Neural cell (in vitro differentiated cells): ENCODE measurements around the gene AKR1C3. TPM values are rescaled to one million over a fixed set of nuclear protein-coding genes. Genes with fewer than 3 reads are reported as not detected.
A peak's percentile ranks its signal among the peaks of the same experiment; 100 is the strongest.

ENCODE experiments used
- H2AFZ ChIP-seq: fragments of 200-600, 300-800 bp; sonication (generic), shearing (Covaris generic); 2 replicates; pipeline ENCODE4 v1.6.0; 2014; ENCODE audit warnings: low read depth, mild to moderate bottlenecking, antibody characterized with exemption, low read length, moderate library complexity
- H3F3A ChIP-seq: fragments of 200-600 bp; shearing (Covaris generic); 2 replicates; pipeline ENCODE4 v1.6.1; 2016; ENCODE audit warnings: mild to moderate bottlenecking, moderate library complexity, mixed read lengths, antibody characterized with exemption, low read length; ENCODE audit not compliant: insufficient read depth, poor library complexity, severe bottlenecking
- H3K27ac ChIP-seq: fragments of 200-600, 300-800 bp; sonication (generic), shearing (Covaris generic); 2 replicates; pipeline ENCODE4 v1.5.1; 2014; ENCODE audit warnings: mild to moderate bottlenecking, low read length, moderate library complexity
- H3K27me3 ChIP-seq: fragments of 300-800, 200-600 bp; sonication (generic), shearing (Covaris generic); 2 replicates; pipeline ENCODE4 v1.6.0; 2014; ENCODE audit warnings: mild to moderate bottlenecking, low read depth, low read length, moderate library complexity; ENCODE audit not compliant: insufficient read depth
- H3K36me3 ChIP-seq: fragments of 300-800, 200-600 bp; sonication (generic), shearing (Covaris generic); 2 replicates; pipeline ENCODE4 v1.5.1; 2014; ENCODE audit warnings: mild to moderate bottlenecking, antibody characterized with exemption, low read length, moderate library complexity; ENCODE audit not compliant: insufficient read depth
- H3K4me2 ChIP-seq: fragments of 300-800, 200-600 bp; sonication (generic), shearing (Covaris generic); 2 replicates; pipeline ENCODE4 v1.6.0; 2014; ENCODE audit warnings: mild to moderate bottlenecking, low read length
- H3K4me3 ChIP-seq: fragments of 300-800, 200-600 bp; sonication (generic), shearing (Covaris generic); 2 replicates; pipeline ENCODE4 v1.5.1; 2014; ENCODE audit warnings: mild to moderate bottlenecking, low read length, moderate library complexity
- H3K79me2 ChIP-seq: fragments of 200-600 bp; shearing (Covaris generic); replicated peaks from 2 replicates; pipeline ENCODE4 v1.6.0; 2014; ENCODE audit warnings: mild to moderate bottlenecking, low read length, moderate library complexity; ENCODE audit not compliant: insufficient read depth
- H3K9ac ChIP-seq: fragments of 300-800, 200-600 bp; sonication (generic), shearing (Covaris generic); 2 replicates; pipeline ENCODE4 v1.6.1; 2016; ENCODE audit warnings: mild to moderate bottlenecking, low read length, mixed read lengths
- H3K9me2 ChIP-seq: fragments of 200-600 bp; shearing (Covaris generic); 2 replicates; pipeline ENCODE4 v1.6.1; 2016; ENCODE audit warnings: mild to moderate bottlenecking, low read length, mixed read lengths; ENCODE audit not compliant: insufficient read depth
- H3K9me3 ChIP-seq: fragments of 200-600, 300-800 bp; sonication (generic), shearing (Covaris generic); 2 replicates; pipeline ENCODE4 v1.6.1; 2016; ENCODE audit warnings: mild to moderate bottlenecking, mixed run types, low read length, moderate library complexity, mixed read lengths
- H4K20me1 ChIP-seq: fragments of 200-600 bp; shearing (Covaris generic); 2 replicates; pipeline ENCODE4 v1.6.1; 2016; ENCODE audit warnings: mild to moderate bottlenecking, mixed run types; ENCODE audit not compliant: insufficient read depth
- CTCF ChIP-seq: fragments of 450-650 bp; IDR thresholded peaks from 2 replicates; pipeline ENCODE4 v1.5.1; 2014; ENCODE audit warnings: antibody characterized with exemption, mild to moderate bottlenecking, moderate library complexity; ENCODE audit not compliant: poor library complexity, severe bottlenecking
- EP300 ChIP-seq: fragments of 450-650 bp; conservative IDR thresholded peaks from 2 replicates; pipeline ENCODE4 v1.6.1; 2014; ENCODE audit warnings: antibody characterized with exemption, mild to moderate bottlenecking, moderate library complexity; ENCODE audit not compliant: poor library complexity, severe bottlenecking
- MXI1 ChIP-seq: fragments of 450-650 bp; conservative IDR thresholded peaks from 2 replicates; pipeline ENCODE4 v1.6.1; 2014; ENCODE audit warnings: antibody characterized with exemption, mild to moderate bottlenecking; ENCODE audit not compliant: poor library complexity, severe bottlenecking
- POLR2AphosphoS5 ChIP-seq: IDR thresholded peaks from 2 replicates; pipeline ENCODE4 v1.6.1; 2012
- RAD21 ChIP-seq: fragments of 450-650 bp; conservative IDR thresholded peaks from 2 replicates; pipeline ENCODE4 v1.6.1; 2014; ENCODE audit warnings: antibody characterized with exemption, mild to moderate bottlenecking, moderate library complexity
- REST ChIP-seq: IDR thresholded peaks from 2 replicates; pipeline ENCODE4 v1.6.1; 2012; ENCODE audit warnings: borderline replicate concordance
- SMC3 ChIP-seq: fragments of 450-650 bp; conservative IDR thresholded peaks from 2 replicates; pipeline ENCODE4 v1.6.1; 2014; ENCODE audit warnings: antibody characterized with exemption, mild to moderate bottlenecking, moderate library complexity; ENCODE audit not compliant: poor library complexity
- TAF1 ChIP-seq: IDR thresholded peaks from 2 replicates; pipeline ENCODE4 v1.6.1; 2012; ENCODE audit warnings: low read depth
- polyA minus RNA-seq: library from RNA; depleted of rRNA, polyadenylated mRNA; stranded (reverse); fragments of >200 nt; gene quantifications from 2 replicates; pipeline ENCODE4 v1.2.3, GENCODE V29; 2014
- polyA plus RNA-seq: library from polyadenylated mRNA; depleted of rRNA; stranded (reverse); fragments of >200 nt; gene quantifications from 2 replicates; pipeline ENCODE4 v1.2.3, GENCODE V29; 2014

The AKR1C3 gene
- 1.7 and 2.7 TPM in 2 replicates for polyA plus RNA-seq
- 0.81 TPM in 1 of 2 replicates, not detected in the other for polyA minus RNA-seq

GRCh38 chr10:5094265-5095205 lies at the start of gene AKR1C3:
AKR1C3 (plus strand) TSS chr10:5094414; CDS start chr10:5094445, 31 bp downstream.
- H3K9me3 ChIP-seq: no peaks in the 10 kb centered on the region
- no peaks in the 10 kb centered on the region for H4K20me1 ChIP-seq
- no peak within 1 kb of the TSS for H2AFZ ChIP-seq
- no peak within 1 kb of the TSS for H3K4me2 ChIP-seq
- no peaks in the 10 kb centered on the region for H3K79me2 ChIP-seq
- no peaks in the 10 kb centered on the region for H3K9me2 ChIP-seq
- no peak within 1 kb of the TSS for H3K4me3 ChIP-seq
- no peaks in the 10 kb centered on the region for H3F3A ChIP-seq
- no peaks in the 10 kb centered on the region for H3K27me3 ChIP-seq
- no peaks in the 10 kb centered on the region for H3K36me3 ChIP-seq
- TF ChIP-seq RAD21 (peak; percentile 53), SMC3 (peak; percentile 64), POLR2AphosphoS5 (no peak), CTCF (peak; percentile 60)
- no peak within 1 kb of the TSS for H3K27ac ChIP-seq
- no peak within 1 kb of the TSS for H3K9ac ChIP-seq

GRCh38 chr10:5045095-5045494 lies 49.1 kb upstream of the AKR1C3 start:
- Histone ChIP-seq H3K4me2 (no peak overlapping the region), H4K20me1 (no peaks in the 10 kb centered on the region), H3K9ac (no peak overlapping the region), H3K9me3 (no peaks in the 10 kb centered on the region), H2AFZ (no peak overlapping the region), H3K9me2 (no peaks in the 10 kb centered on the region), H3K4me3 (no peak overlapping the region), H3F3A (no peaks in the 10 kb centered on the region), H3K27ac (no peak overlapping the region), H3K27me3 (no peaks in the 10 kb centered on the region), H3K79me2 (no peaks in the 10 kb centered on the region), H3K36me3 (no peaks in the 10 kb centered on the region)
- TF ChIP-seq REST: no peak
- no peak for TF ChIP-seq MXI1
- TF ChIP-seq RAD21: no peak
- TF ChIP-seq POLR2AphosphoS5: no peak
- TF ChIP-seq CTCF: no peak
- TF ChIP-seq TAF1: no peak
- no peak for TF ChIP-seq EP300
